HEK293 (cell line): ENCODE data around the gene PSORS1C1.

ENCODE experiments used
- CTCF ChIA-PET: fragments of 350-600 bp; formaldehyde crosslinking; extraction: SDS; loops from one replicate; lab custom pipeline; 2021; ENCODE audit warnings: antibody characterized with exemption; lab: Yijun Ruan, JAX
- POLR2A ChIA-PET: fragments of 300-600 bp; formaldehyde crosslinking; extraction: SDS; loops from one replicate; lab custom pipeline; 2020; ENCODE audit warnings: antibody characterized with exemption, inconsistent platforms; lab: Yijun Ruan, JAX
- H3K27ac ChIP-seq: fragments of 200-500 bp; sonication (Bioruptor generic); 2 replicates; pipeline ENCODE4 v1.5.1; 2014; ENCODE audit warnings: low read depth, low read length, control low read depth, inconsistent platforms; ENCODE audit errors: extremely low read depth
- H3K36me3 ChIP-seq, 2 experiments: fragments of 200-500 bp in 1 of 2; sonication (Bioruptor generic) in 1 of 2; 1 replicate in 1 of 2; 2 replicates in 1 of 2; pipeline ENCODE4 v1.5.1; 2014 to 2017; ENCODE audit warnings: inconsistent platforms in 2 of 2, low read length in 2 of 2; ENCODE audit not compliant: control insufficient read depth in 2 of 2, insufficient read depth in 1 of 2
- H3K4me1 ChIP-seq: fragments of 200-500 bp; sonication (Bioruptor generic); 2 replicates; pipeline ENCODE4 v1.5.1; 2014; ENCODE audit warnings: mild to moderate bottlenecking, low read length, inconsistent platforms; ENCODE audit not compliant: control insufficient read depth, insufficient read depth
- H3K4me3 ChIP-seq: 2 replicates; pipeline ENCODE4 v1.5.1; 2011; ENCODE audit warnings: low read depth, mild to moderate bottlenecking, control low read depth, low read length, moderate library complexity
- H3K9me3 ChIP-seq: fragments of 200-500 bp; sonication (Bioruptor generic); 2 replicates; pipeline ENCODE4 v1.5.1; 2014; ENCODE audit warnings: low read depth, low read length, inconsistent platforms; ENCODE audit not compliant: control insufficient read depth, insufficient read depth
- HOXA7 ChIP-seq: sonication (generic); formaldehyde crosslinking; IDR thresholded peaks from 2 replicates; pipeline ENCODE4 v1.8.1; 2022; ENCODE audit warnings: missing genetic modification reagents, borderline replicate concordance
- SCRT1 ChIP-seq: fragments of 450-650 bp; formaldehyde crosslinking; IDR thresholded peaks from 2 replicates; pipeline ENCODE4 v1.5.1; 2016; ENCODE audit warnings: missing biosample characterization, missing genetic modification characterization, borderline replicate concordance
- SP3 ChIP-seq: fragments of 450-650 bp; formaldehyde crosslinking; IDR thresholded peaks from 2 replicates; pipeline ENCODE4 v1.5.1; 2016; ENCODE audit warnings: missing biosample characterization, missing genetic modification characterization
- ZFP41 ChIP-seq: fragments of 450-650 bp; formaldehyde crosslinking; IDR thresholded peaks from 2 replicates; pipeline ENCODE4 v1.5.1; 2016; ENCODE audit warnings: missing biosample characterization, missing genetic modification characterization, borderline replicate concordance
- ZNF174 ChIP-seq: fragments of 450-650 bp; formaldehyde crosslinking; IDR thresholded peaks from 2 replicates; pipeline ENCODE4 v1.5.0; 2017; ENCODE audit warnings: missing biosample characterization, mild to moderate bottlenecking, missing genetic modification characterization
- ZNF184 ChIP-seq: fragments of 450-650 bp; IDR thresholded peaks from 2 replicates; pipeline ENCODE4 v1.5.1; 2018; ENCODE audit warnings: missing biosample characterization, mild to moderate bottlenecking, missing genetic modification characterization
- ZNF23 ChIP-seq: fragments of 450-650 bp; formaldehyde crosslinking; IDR thresholded peaks from 2 replicates; pipeline ENCODE4 v1.5.1; 2016; ENCODE audit warnings: missing biosample characterization, missing genetic modification characterization, borderline replicate concordance
- ZNF37A ChIP-seq: fragments of 450-650 bp; IDR thresholded peaks from 2 replicates; pipeline ENCODE4 v1.5.1; 2018; ENCODE audit warnings: missing biosample characterization, missing genetic modification characterization
- ZNF433 ChIP-seq: fragments of 450-650 bp; formaldehyde crosslinking; IDR thresholded peaks from 2 replicates; pipeline ENCODE4 v1.5.1; 2016; ENCODE audit warnings: missing biosample characterization, missing genetic modification characterization, low read depth
- ZNF48 ChIP-seq: fragments of 450-650 bp; formaldehyde crosslinking; IDR thresholded peaks from 2 replicates; pipeline ENCODE4 v1.5.1; 2016; ENCODE audit warnings: missing biosample characterization, missing genetic modification characterization
- ZNF549 ChIP-seq: fragments of 450-650 bp; IDR thresholded peaks from 2 replicates; pipeline ENCODE4 v1.5.1; 2018; ENCODE audit warnings: missing biosample characterization, missing genetic modification characterization, mild to moderate bottlenecking, inconsistent platforms, moderate library complexity
- ZNF558 ChIP-seq: fragments of 450-650 bp; formaldehyde crosslinking; IDR thresholded peaks from 2 replicates; pipeline ENCODE4 v1.5.1; 2016; ENCODE audit warnings: missing biosample characterization, missing genetic modification characterization
- ZNF560 ChIP-seq: fragments of 450-650 bp; formaldehyde crosslinking; IDR thresholded peaks from 2 replicates; pipeline ENCODE4 v1.5.1; 2017; ENCODE audit warnings: missing biosample characterization, missing genetic modification characterization, borderline replicate concordance
- ZNF600 ChIP-seq: fragments of 450-650 bp; formaldehyde crosslinking; IDR thresholded peaks from 2 replicates; pipeline ENCODE4 v1.5.1; 2016; ENCODE audit warnings: missing biosample characterization, missing genetic modification characterization
- ZNF670 ChIP-seq: fragments of 450-650 bp; formaldehyde crosslinking; IDR thresholded peaks from 2 replicates; pipeline ENCODE4 v1.5.1; 2016; ENCODE audit warnings: missing biosample characterization, missing genetic modification characterization, low read depth
- ZNF776 ChIP-seq: fragments of 450-650 bp; formaldehyde crosslinking; IDR thresholded peaks from 2 replicates; pipeline ENCODE4 v1.5.0; 2017; ENCODE audit warnings: missing biosample characterization, missing genetic modification characterization, borderline replicate concordance
- ZNF777 ChIP-seq: fragments of 450-650 bp; formaldehyde crosslinking; IDR thresholded peaks from 2 replicates; pipeline ENCODE4 v1.5.1; 2017; ENCODE audit warnings: missing biosample characterization, missing genetic modification characterization, borderline replicate concordance
- TF ChIP-seq, protein P1 (sequence below): fragments of 450-650 bp; formaldehyde crosslinking; IDR thresholded peaks from 2 replicates; pipeline ENCODE4 v1.5.1; 2016; ENCODE audit warnings: missing biosample characterization, missing genetic modification characterization
- TF ChIP-seq, protein P2 (sequence below): fragments of 450-650 bp; formaldehyde crosslinking; IDR thresholded peaks from 2 replicates; pipeline ENCODE4 v1.5.1; 2016; ENCODE audit warnings: missing biosample characterization, missing genetic modification characterization
- TF ChIP-seq, protein P3 (sequence below): fragments of 450-650 bp; formaldehyde crosslinking; IDR thresholded peaks from 2 replicates; pipeline ENCODE4 v1.5.1; 2017; ENCODE audit warnings: missing biosample characterization, missing genetic modification characterization
- TF ChIP-seq, protein P4 (sequence below): fragments of 450-650 bp; formaldehyde crosslinking; IDR thresholded peaks from 2 replicates; pipeline ENCODE4 v1.5.1; 2016; ENCODE audit warnings: missing biosample characterization, missing genetic modification characterization

PSORS1C1 gene

DNA sequence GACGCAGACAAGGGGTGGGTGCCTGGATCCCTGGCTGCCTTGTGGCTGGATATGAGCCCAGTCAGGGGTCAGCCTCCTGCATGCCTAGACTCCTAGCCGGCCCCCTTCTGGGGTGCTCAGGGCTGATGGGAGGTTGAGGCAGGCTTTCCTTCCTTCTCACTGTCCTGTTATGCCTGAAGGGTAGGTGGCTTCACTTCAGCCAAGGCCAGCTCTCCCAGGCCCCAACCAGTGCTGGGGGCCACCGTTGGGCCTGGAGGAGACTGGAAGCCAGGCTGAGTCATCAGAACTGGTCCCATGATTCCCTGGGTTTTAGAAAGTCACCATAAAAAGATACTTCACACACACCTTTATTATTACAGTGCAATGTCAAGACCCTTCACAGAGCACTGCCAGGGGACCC, 58.8 kb downstream of the PSORS1C1 start (continued):
- TF ChIP-seq, protein P1, sequence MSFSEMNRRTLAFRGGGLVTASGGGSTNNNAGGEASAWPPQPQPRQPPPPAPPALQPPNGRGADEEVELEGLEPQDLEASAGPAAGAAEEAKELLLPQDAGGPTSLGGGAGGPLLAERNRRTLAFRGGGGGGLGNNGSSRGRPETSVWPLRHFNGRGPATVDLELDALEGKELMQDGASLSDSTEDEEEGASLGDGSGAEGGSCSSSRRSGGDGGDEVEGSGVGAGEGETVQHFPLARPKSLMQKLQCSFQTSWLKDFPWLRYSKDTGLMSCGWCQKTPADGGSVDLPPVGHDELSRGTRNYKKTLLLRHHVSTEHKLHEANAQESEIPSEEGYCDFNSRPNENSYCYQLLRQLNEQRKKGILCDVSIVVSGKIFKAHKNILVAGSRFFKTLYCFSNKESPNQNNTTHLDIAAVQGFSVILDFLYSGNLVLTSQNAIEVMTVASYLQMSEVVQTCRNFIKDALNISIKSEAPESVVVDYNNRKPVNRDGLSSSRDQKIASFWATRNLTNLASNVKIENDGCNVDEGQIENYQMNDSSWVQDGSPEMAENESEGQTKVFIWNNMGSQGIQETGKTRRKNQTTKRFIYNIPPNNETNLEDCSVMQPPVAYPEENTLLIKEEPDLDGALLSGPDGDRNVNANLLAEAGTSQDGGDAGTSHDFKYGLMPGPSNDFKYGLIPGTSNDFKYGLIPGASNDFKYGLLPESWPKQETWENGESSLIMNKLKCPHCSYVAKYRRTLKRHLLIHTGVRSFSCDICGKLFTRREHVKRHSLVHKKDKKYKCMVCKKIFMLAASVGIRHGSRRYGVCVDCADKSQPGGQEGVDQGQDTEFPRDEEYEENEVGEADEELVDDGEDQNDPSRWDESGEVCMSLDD (tag by site-specific recombination), result no peak
- no peak for TF ChIP-seq ZNF184 (tag by site-specific recombination)

DNA sequence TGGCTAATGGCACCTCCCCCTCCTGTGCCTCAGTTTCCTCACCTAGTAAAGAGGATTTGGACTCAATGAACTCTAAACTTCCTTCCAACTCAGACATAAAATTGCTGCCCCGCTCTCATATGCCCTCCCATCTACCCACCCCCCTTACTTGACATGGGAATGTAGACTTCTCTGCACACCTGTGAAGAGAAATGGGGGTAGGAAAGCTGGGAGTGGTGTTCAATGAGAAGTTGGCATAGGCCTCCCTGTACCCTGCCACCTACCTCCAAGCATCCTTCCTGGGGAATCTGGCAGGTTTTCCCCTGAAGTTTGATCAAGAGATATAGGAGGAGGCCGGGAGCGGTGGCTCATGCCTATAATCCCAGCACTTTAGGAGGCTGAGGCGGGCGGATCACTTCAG, 59.8 kb downstream of the PSORS1C1 start:
- TF ChIP-seq SP3 (tag by site-specific recombination) (no peak), ZFP41 (no peak), ZNF670 (tag by site-specific recombination) (no peak), ZNF433 (tag by site-specific recombination) (no peak), ZNF48 (tag by site-specific recombination) (no peak), ZNF776 (tag by site-specific recombination) (no peak), ZNF23 (no peak), HOXA7 (CRISPR knock-in tag) (no peak), ZNF558 (tag by site-specific recombination) (no peak), ZNF174 (tag by site-specific recombination) (no peak), ZNF549 (tag by site-specific recombination) (no peak), ZNF777 (tag by site-specific recombination) (no peak), SCRT1 (tag by site-specific recombination) (no peak), ZNF560 (tag by site-specific recombination) (no peak)
- TF ChIP-seq, protein P1 (tag by site-specific recombination), result no peak
- TF ChIP-seq, protein P2, sequence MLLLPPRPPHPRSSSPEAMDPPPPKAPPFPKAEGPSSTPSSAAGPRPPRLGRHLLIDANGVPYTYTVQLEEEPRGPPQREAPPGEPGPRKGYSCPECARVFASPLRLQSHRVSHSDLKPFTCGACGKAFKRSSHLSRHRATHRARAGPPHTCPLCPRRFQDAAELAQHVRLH (tag by site-specific recombination), result no peak
- CTCF ChIA-PET, result no interaction called here
- no peaks in the 10 kb centered on the region for H3K9me3 ChIP-seq
- no peaks in the 10 kb centered on the region for H3K36me3 ChIP-seq
- no peak overlapping the region for H3K4me3 ChIP-seq
- POLR2A ChIA-PET, result interaction anchor here (1.5 kb wide), 1 partner anchor 16 kb away, joined by 4 read pairs; the partner anchor contains the start of gene TCF19
- H3K4me1 ChIP-seq, result no peaks in the 10 kb centered on the region
- no peak overlapping the region for H3K27ac ChIP-seq

DNA sequence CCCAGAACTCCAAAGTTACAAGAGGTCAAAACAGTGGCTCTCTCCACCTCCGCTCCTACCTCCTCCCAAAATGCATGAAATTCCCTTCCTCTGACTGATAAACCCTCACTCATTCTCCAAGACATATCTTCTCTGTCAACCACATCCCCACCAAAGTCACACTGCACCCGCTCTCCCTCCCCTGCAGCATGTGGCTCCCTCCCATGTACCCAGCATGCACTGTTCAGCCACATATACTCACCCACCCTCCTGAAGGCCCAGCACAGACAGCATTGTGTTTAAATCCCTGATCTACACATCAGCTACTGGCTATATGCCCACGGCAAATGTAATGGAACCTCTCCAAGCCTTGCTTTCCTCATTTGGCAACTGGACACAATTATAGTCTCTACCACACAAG, 61.4 kb downstream of the PSORS1C1 start:
- H3K4me1 ChIP-seq, result no peaks in the 10 kb centered on the region
- no peaks in the 10 kb centered on the region for H3K9me3 ChIP-seq
- no peaks in the 10 kb centered on the region for H3K36me3 ChIP-seq
- no peak overlapping the region for H3K27ac ChIP-seq
- H3K4me3 ChIP-seq, result no peak overlapping the region
- ChIA-PET POLR2A (interaction anchor here (0.7 kb wide), 1 partner anchor 17 kb away, joined by 3 read pairs; the partner anchor contains the start of gene TCF19), CTCF (interaction anchor here (0.8 to 1.0 kb wide), 2 partner anchors 10 to 191 kb away, joined by 5 read pairs; no protein-coding TSS in a partner anchor)
- TF ChIP-seq ZNF37A (no peak), ZNF600 (peak; percentile 53)
- TF ChIP-seq, protein P3, sequence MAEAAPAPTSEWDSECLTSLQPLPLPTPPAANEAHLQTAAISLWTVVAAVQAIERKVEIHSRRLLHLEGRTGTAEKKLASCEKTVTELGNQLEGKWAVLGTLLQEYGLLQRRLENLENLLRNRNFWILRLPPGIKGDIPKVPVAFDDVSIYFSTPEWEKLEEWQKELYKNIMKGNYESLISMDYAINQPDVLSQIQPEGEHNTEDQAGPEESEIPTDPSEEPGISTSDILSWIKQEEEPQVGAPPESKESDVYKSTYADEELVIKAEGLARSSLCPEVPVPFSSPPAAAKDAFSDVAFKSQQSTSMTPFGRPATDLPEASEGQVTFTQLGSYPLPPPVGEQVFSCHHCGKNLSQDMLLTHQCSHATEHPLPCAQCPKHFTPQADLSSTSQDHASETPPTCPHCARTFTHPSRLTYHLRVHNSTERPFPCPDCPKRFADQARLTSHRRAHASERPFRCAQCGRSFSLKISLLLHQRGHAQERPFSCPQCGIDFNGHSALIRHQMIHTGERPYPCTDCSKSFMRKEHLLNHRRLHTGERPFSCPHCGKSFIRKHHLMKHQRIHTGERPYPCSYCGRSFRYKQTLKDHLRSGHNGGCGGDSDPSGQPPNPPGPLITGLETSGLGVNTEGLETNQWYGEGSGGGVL, result peak; percentile 53
- TF ChIP-seq, protein P4, sequence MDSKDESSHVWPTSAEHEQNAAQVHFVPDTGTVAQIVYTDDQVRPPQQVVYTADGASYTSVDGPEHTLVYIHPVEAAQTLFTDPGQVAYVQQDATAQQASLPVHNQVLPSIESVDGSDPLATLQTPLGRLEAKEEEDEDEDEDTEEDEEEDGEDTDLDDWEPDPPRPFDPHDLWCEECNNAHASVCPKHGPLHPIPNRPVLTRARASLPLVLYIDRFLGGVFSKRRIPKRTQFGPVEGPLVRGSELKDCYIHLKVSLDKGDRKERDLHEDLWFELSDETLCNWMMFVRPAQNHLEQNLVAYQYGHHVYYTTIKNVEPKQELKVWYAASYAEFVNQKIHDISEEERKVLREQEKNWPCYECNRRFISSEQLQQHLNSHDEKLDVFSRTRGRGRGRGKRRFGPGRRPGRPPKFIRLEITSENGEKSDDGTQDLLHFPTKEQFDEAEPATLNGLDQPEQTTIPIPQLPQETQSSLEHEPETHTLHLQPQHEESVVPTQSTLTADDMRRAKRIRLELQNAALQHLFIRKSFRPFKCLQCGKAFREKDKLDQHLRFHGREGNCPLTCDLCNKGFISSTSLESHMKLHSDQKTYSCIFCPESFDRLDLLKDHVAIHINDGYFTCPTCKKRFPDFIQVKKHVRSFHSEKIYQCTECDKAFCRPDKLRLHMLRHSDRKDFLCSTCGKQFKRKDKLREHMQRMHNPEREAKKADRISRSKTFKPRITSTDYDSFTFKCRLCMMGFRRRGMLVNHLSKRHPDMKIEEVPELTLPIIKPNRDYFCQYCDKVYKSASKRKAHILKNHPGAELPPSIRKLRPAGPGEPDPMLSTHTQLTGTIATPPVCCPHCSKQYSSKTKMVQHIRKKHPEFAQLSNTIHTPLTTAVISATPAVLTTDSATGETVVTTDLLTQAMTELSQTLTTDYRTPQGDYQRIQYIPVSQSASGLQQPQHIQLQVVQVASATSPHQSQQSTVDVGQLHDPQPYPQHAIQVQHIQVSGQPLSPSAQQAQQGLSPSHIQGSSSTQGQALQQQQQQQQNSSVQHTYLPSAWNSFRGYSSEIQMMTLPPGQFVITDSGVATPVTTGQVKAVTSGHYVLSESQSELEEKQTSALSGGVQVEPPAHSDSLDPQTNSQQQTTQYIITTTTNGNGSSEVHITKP (tag by site-specific recombination), result 0 out of 2 replicates have a peak, but pooled peaks have one; percentile 20
